Measurements from ENCODE around the gene ORMDL1.

- TF ChIP-seq CTCF (IDR thresholded peaks at IDR 0.05) (no peak), POLR2A (IDR thresholded peaks at IDR 0.05) (no peak)
Measured at GRCh38 chr2:189756311-189756952, 27.7 kb downstream of the ORMDL1 start.
